GM23248 (cell line): ENCODE data around the gene CDH19.

Source experiments
- EZH2 ChIP-seq: fragments of 200-600 bp; sonication (generic); IDR thresholded peaks from 2 replicates; pipeline ENCODE4 v1.6.1; 2018; ENCODE audit warnings: antibody characterized with exemption, mild to moderate bottlenecking; ENCODE audit not compliant: insufficient read depth, poor library complexity, severe bottlenecking
- EZH2phosphoT487 ChIP-seq: fragments of 200-600 bp; sonication (generic); IDR thresholded peaks from 2 replicates; pipeline ENCODE4 v1.6.1; 2018; ENCODE audit warnings: antibody characterized with exemption, moderate library complexity, mild to moderate bottlenecking, low read depth; ENCODE audit not compliant: insufficient read depth

GRCh38 chr18:66558773-66559172 is 45.1 kb downstream of the CDH19 start:
- TF ChIP-seq EZH2, result no peak
- no peak for TF ChIP-seq EZH2phosphoT487
